Measurements from ENCODE around the gene NCMAP. TPM values are rescaled to one million over a fixed set of nuclear protein-coding genes. Genes with fewer than 3 reads are reported as not detected.

The NCMAP gene
- total RNA-seq, 2 donors from 2014 or later, result 2.0 to 7.7 TPM

DNA sequence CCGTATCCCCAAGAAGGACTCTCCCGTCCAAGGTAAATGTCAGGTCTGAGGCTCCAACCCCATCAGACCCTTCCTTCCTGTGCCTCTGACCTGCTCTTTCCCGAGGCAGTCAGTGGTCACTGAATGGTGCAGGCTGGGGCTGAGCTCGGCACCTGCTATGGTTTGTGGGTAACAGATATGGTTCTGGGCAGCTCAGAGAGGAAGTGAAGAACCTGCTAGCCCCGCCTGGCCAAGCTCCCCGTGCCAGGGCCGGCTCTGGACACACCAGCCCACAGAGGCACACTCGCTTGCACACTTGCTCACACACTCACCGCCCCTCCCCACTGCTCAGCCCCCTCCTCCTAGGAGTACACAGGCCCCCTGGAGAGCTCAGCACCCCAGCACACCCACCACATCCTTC, 16.4 kb downstream of the NCMAP start:
- Histone ChIP-seq H3K27me3 (replicated peaks; ENCODE audit: insufficient read depth) (no peaks in the 10 kb centered on the region), H3K4me1 (replicated peaks) (no peaks in the 10 kb centered on the region), H3K4me3 (no peak overlapping the region), H3K27ac (no peak overlapping the region), H3K9me3 (no peaks in the 10 kb centered on the region), H3K36me3 (no peaks in the 10 kb centered on the region)
- WGBS, result 77% methylated on average over 9 of the region's 9 CpGs
- no peak for TF ChIP-seq CTCF (IDR thresholded peaks at IDR 0.05)
- TF ChIP-seq POLR2A (IDR thresholded peaks at IDR 0.05), result no peak
- no peak for TF ChIP-seq POLR2AphosphoS5 (IDR thresholded peaks at IDR 0.05)
- no peak for DNase-seq (ENCODE audit: low spot score)
- intact Hi-C loops (cut with DNase I), result no loop called here

- DNase-seq (ENCODE audit: low spot score), result no peak
- no peaks in the 10 kb centered on the region for H3K9me3 ChIP-seq
- WGBS, result 45% methylated on average over 14 of the region's 14 CpGs
- no peaks in the 10 kb centered on the region for H3K4me1 ChIP-seq (replicated peaks)
- H3K27me3 ChIP-seq (replicated peaks; ENCODE audit: insufficient read depth), result no peaks in the 10 kb centered on the region
- intact Hi-C loops (cut with DNase I), result no loop called here
- H3K36me3 ChIP-seq, result no peaks in the 10 kb centered on the region
- TF ChIP-seq POLR2A (IDR thresholded peaks at IDR 0.05) (no peak), CTCF (IDR thresholded peaks at IDR 0.05) (no peak), POLR2AphosphoS5 (IDR thresholded peaks at IDR 0.05) (no peak)
- H3K27ac ChIP-seq, result no peak overlapping the region
- no peak overlapping the region for H3K4me3 ChIP-seq
Measured at GRCh38 chr1:24575905-24576587, 20.2 kb downstream of the NCMAP start.

DNA sequence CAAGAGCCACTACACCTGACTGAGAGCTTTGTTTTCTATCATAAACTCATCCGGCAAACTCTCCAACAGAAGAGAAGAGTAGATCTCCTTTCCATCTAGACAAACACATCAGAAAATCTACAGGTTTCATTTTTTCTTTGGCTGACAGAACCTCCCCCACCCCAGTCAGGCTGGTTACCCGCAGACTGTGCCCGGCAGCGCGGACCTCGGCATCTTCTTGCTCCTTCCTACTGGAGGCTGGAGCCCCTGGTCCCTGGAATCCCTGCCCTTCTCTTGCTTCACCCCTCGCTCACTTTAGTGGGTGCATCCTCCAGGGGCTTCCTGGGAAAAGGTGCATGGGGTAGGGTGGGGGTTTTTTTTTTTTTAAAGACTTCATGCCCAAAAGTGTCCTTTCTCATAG, 23.0 kb downstream of the NCMAP start:
- no peaks in the 10 kb centered on the region for H3K9me3 ChIP-seq
- no peaks in the 10 kb centered on the region for H3K4me1 ChIP-seq (replicated peaks)
- H3K36me3 ChIP-seq, result no peaks in the 10 kb centered on the region
- H3K27me3 ChIP-seq (replicated peaks; ENCODE audit: insufficient read depth), result no peaks in the 10 kb centered on the region
- intact Hi-C loops (cut with DNase I), result no loop called here
- no peak for TF ChIP-seq CTCF (IDR thresholded peaks at IDR 0.05)
- TF ChIP-seq POLR2AphosphoS5 (IDR thresholded peaks at IDR 0.05), result no peak
- no peak for TF ChIP-seq POLR2A (IDR thresholded peaks at IDR 0.05)
- H3K27ac ChIP-seq, result no peak overlapping the region
- no peak for DNase-seq (ENCODE audit: low spot score)
- 100% methylated on average over 6 of the region's 7 CpGs for WGBS
- H3K4me3 ChIP-seq, result no peak overlapping the region

GRCh38 chr1:24580756-24581155, 24.9 kb downstream of the NCMAP start:
- no peak for TF ChIP-seq POLR2A (IDR thresholded peaks at IDR 0.05)
- H3K36me3 ChIP-seq, result no peaks in the 10 kb centered on the region
- 80% methylated on average over 10 of the region's 10 CpGs for WGBS
- no peak for DNase-seq (ENCODE audit: low spot score)
- no peak overlapping the region for H3K27ac ChIP-seq
- H3K4me1 ChIP-seq (replicated peaks), result no peaks in the 10 kb centered on the region
- intact Hi-C loops (cut with DNase I), result no loop called here
- no peak overlapping the region for H3K4me3 ChIP-seq
- no peaks in the 10 kb centered on the region for H3K9me3 ChIP-seq
- H3K27me3 ChIP-seq (replicated peaks; ENCODE audit: insufficient read depth), result no peaks in the 10 kb centered on the region

DNA sequence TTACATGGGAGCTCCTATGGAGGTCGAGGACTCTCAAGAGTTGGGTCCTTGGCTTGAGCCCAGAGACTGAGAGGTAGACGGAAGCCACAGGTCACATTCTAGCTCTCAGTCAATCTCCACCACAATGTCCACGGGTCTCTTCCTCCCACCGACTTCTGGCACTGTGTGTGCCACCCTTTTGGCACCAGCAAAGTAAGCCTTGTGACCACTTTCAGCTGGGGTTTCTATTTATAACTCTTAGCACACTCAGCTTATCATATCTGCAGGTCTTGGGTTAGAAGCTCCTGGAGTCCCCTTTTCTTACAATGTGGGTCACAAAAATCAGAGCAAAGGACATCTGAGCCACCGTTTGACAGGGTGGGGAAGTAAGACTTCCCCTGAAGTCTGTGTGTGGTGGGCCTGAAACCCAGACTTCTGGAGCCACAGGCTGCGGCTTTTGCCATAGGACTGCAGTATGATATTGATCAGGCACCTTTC, 28.3 kb downstream of the NCMAP start:
- Histone ChIP-seq H3K4me3 (no peak overlapping the region), H3K4me1 (replicated peaks) (no peaks in the 10 kb centered on the region), H3K36me3 (no peaks in the 10 kb centered on the region), H3K27ac (no peak overlapping the region), H3K9me3 (no peaks in the 10 kb centered on the region), H3K27me3 (replicated peaks; ENCODE audit: insufficient read depth) (no peaks in the 10 kb centered on the region)
- WGBS, result 66% methylated on average over 6 of the region's 6 CpGs
- intact Hi-C loops (cut with DNase I), result no loop called here
- no peak for TF ChIP-seq POLR2AphosphoS5 (IDR thresholded peaks at IDR 0.05)
- no peak for TF ChIP-seq POLR2A (IDR thresholded peaks at IDR 0.05)
- no peak for TF ChIP-seq CTCF (IDR thresholded peaks at IDR 0.05)
- no peak for DNase-seq (ENCODE audit: low spot score)
